Caco-2 (cell line): ENCODE results near the gene UBN1. TPM values are rescaled to one million over a fixed set of nuclear protein-coding genes. Genes with fewer than 3 reads are reported as not detected.

ENCODE experiments used
- BruUV-seq: library from RNA; stranded (reverse); fragments of 400-500 nt; replicated peaks from 2 replicates; lab custom pipeline; 2021; lab: Mats Ljungman, UMichigan
- CTCF ChIA-PET: fragments of 300-600 bp; sonication (Branson Sonifier 250); formaldehyde crosslinking; loops from one replicate; lab custom pipeline; 2022; ENCODE audit warnings: antibody characterized with exemption; lab: Charles Lee
- POLR2A ChIA-PET: fragments of 300-600 bp; sonication (Branson Sonifier 250); formaldehyde crosslinking; loops from one replicate; lab custom pipeline; 2022; ENCODE audit warnings: antibody characterized with exemption; lab: Charles Lee
- DNase-seq, 2 experiments: peaks; one replicate each; pipeline versions ENCODE4 v3.0.0 to v3.0.0-alpha.2; 2020 to 2022
- H3K27me3 ChIP-seq: replicated peaks from 2 replicates; pipeline ENCODE4 v1.6.0; 2011; ENCODE audit warnings: low read length; ENCODE audit not compliant: control insufficient read depth, insufficient read depth
- H3K36me3 ChIP-seq: 2 replicates; pipeline ENCODE4 v1.5.1; 2011; ENCODE audit warnings: low read length; ENCODE audit not compliant: control insufficient read depth, insufficient read depth
- H3K4me1 ChIP-seq: fragments of 250-450 bp; sonication (Bioruptor Pico); 2 replicates; pipeline ENCODE4 v1.5.1; 2020; ENCODE audit warnings: mild to moderate bottlenecking
- H3K4me3 ChIP-seq: 2 replicates; pipeline ENCODE4 v1.5.1; 2011; ENCODE audit warnings: low read depth, mild to moderate bottlenecking, control low read depth, low read length
- H3K9me3 ChIP-seq: fragments of 250-450 bp; sonication (Bioruptor Pico); 2 replicates; pipeline ENCODE4 v1.5.1; 2020; ENCODE audit warnings: mild to moderate bottlenecking, moderate library complexity
- H3K27ac Mint-ChIP-seq: one replicate; pipeline ENCODE4 v1.8.0; 2022; ENCODE audit warnings: mixed read lengths; ENCODE audit not compliant: unreplicated experiment
- H3K27me3 Mint-ChIP-seq: one replicate; pipeline ENCODE4 v1.8.0; 2022; ENCODE audit warnings: mixed read lengths; ENCODE audit not compliant: insufficient read depth, unreplicated experiment
- H3K36me3 Mint-ChIP-seq: one replicate; pipeline ENCODE4 v1.8.0; 2022; ENCODE audit warnings: mild to moderate bottlenecking, mixed read lengths; ENCODE audit not compliant: insufficient read depth, unreplicated experiment
- H3K4me1 Mint-ChIP-seq: one replicate; pipeline ENCODE4 v1.8.0; 2022; ENCODE audit warnings: low read depth, mixed read lengths; ENCODE audit not compliant: unreplicated experiment
- H3K4me3 Mint-ChIP-seq: one replicate; pipeline ENCODE4 v1.8.0; 2022; ENCODE audit warnings: mild to moderate bottlenecking, moderate library complexity, mixed read lengths; ENCODE audit not compliant: unreplicated experiment
- H3K9me3 Mint-ChIP-seq: one replicate; pipeline ENCODE4 v1.8.0; 2022; ENCODE audit warnings: mixed read lengths; ENCODE audit not compliant: unreplicated experiment
- CTCF ChIP-seq, 2 experiments: fragments of 200-600 bp in 1 of 2; IDR thresholded peaks; 1 replicate in 1 of 2; 2 replicates in 1 of 2; pipeline versions ENCODE4 v1.5.1 to v1.8.0; 2011 to 2022; ENCODE audit warnings: antibody characterized with exemption in 1 of 2, control low read depth in 1 of 2, inconsistent platforms in 1 of 2, low read depth in 1 of 2, low read length in 1 of 2, mild to moderate bottlenecking in 1 of 2, moderate library complexity in 1 of 2; ENCODE audit not compliant: insufficient read depth in 1 of 2, severe bottlenecking in 1 of 2, unreplicated experiment in 1 of 2
- intact Hi-C: fragments of 100-400 bp; cut with micrococcal nuclease; formaldehyde crosslinking; loops from one replicate; pipeline ENCODE4 v1.10.0; 2022; ENCODE audit not compliant: unreplicated experiment
- total RNA-seq: library from RNA; stranded (reverse); gene quantifications from 2 replicates; pipeline ENCODE4 v1.2.3, GENCODE V29; 2022

The UBN1 gene
- total RNA-seq, 1 experiment from 2014 or later = 31.5 TPM

- CTCF ChIA-PET = no interaction called here
- BruUV-seq = no TSS peak
- Histone ChIP-seq H3K27me3 (no peaks in the 10 kb centered on the region), H3K4me3 (no peak overlapping the region), H3K36me3 (no peaks in the 10 kb centered on the region), H3K9me3 (no peaks in the 10 kb centered on the region), H3K4me1 (peaks cover 5% of the 10 kb centered on the region)
- Mint-ChIP-seq H3K4me3 (no peak overlapping the region), H3K4me1 (no peaks in the 10 kb centered on the region), H3K36me3 (peaks cover 46% of the 10 kb centered on the region), H3K27ac (no peak overlapping the region), H3K27me3 (no peaks in the 10 kb centered on the region), H3K9me3 (no peaks in the 10 kb centered on the region)
- POLR2A ChIA-PET = no interaction called here
- no peak for TF ChIP-seq CTCF (IDR thresholded peaks at IDR 0.05; ENCODE audit: insufficient read depth in 1 of 2, low read depth in 1 of 2, low read length in 1 of 2, severe bottlenecking in 1 of 2, unreplicated experiment in 1 of 2)
- intact Hi-C loops = no loop called here
- no peak for DNase-seq
Measured at GRCh38 chr16:4852221-4852872, 5.1 kb downstream of the UBN1 start.

- BruUV-seq = no TSS peak
- no peaks in the 10 kb centered on the region for H3K9me3 ChIP-seq
- no peak overlapping the region for H3K27ac Mint-ChIP-seq
- H3K4me1 ChIP-seq = peaks cover 5% of the 10 kb centered on the region
- no peaks in the 10 kb centered on the region for H3K4me1 Mint-ChIP-seq
- no peaks in the 10 kb centered on the region for H3K9me3 Mint-ChIP-seq
- peaks cover 1% of the 10 kb centered on the region; the same call in 1 of the 2 replicates for H3K36me3 ChIP-seq
- no peak overlapping the region for H3K4me3 ChIP-seq
- intact Hi-C loops = no loop called here
- peaks cover 71% of the 10 kb centered on the region for H3K36me3 Mint-ChIP-seq
- CTCF ChIA-PET = no interaction called here
- no peak for DNase-seq
- no peaks in the 10 kb centered on the region for H3K27me3 ChIP-seq
- no peak for TF ChIP-seq CTCF (IDR thresholded peaks at IDR 0.05; ENCODE audit: insufficient read depth in 1 of 2, low read depth in 1 of 2, low read length in 1 of 2, severe bottlenecking in 1 of 2, unreplicated experiment in 1 of 2)
- POLR2A ChIA-PET = no interaction called here
- no peaks in the 10 kb centered on the region for H3K27me3 Mint-ChIP-seq
- H3K4me3 Mint-ChIP-seq = no peak overlapping the region
Measured at GRCh38 chr16:4855371-4855770, 8.1 kb downstream of the UBN1 start.

GRCh38 chr16:4855804-4856203 is 8.5 kb downstream of the UBN1 start:
- peaks cover 5% of the 10 kb centered on the region for H3K4me1 ChIP-seq
- ChIA-PET POLR2A (no interaction called here), CTCF (no interaction called here)
- no peaks in the 10 kb centered on the region for H3K27me3 ChIP-seq
- Mint-ChIP-seq H3K4me3 (no peak overlapping the region), H3K36me3 (peaks cover 76% of the 10 kb centered on the region), H3K4me1 (no peaks in the 10 kb centered on the region), H3K27me3 (no peaks in the 10 kb centered on the region), H3K27ac (no peak overlapping the region), H3K9me3 (no peaks in the 10 kb centered on the region)
- DNase-seq = no peak
- intact Hi-C loops = no loop called here
- H3K4me3 ChIP-seq = no peak overlapping the region
- no TSS peak for BruUV-seq
- no peaks in the 10 kb centered on the region for H3K9me3 ChIP-seq
- H3K36me3 ChIP-seq = peaks cover 1% of the 10 kb centered on the region; the same call in 1 of the 2 replicates
- TF ChIP-seq CTCF (IDR thresholded peaks at IDR 0.05; ENCODE audit: insufficient read depth in 1 of 2, low read depth in 1 of 2, low read length in 1 of 2, severe bottlenecking in 1 of 2, unreplicated experiment in 1 of 2) = no peak
